OCI-LY1 (cell line): ENCODE data around the gene CNTNAP3.
"Not testable (repeated sequence)": the region's sequence is repeated elsewhere in the genome, so short reads cannot be mapped to it uniquely, and the experiment has no call there.

Source experiments
- H2AFZ ChIP-seq: fragments of 200-600 bp; sonication (generic), shearing (Covaris generic); 2 replicates; pipeline ENCODE4 v1.6.0; 2014; ENCODE audit warnings: antibody characterized with exemption, mild to moderate bottlenecking, low read length
- H3F3A ChIP-seq: fragments of 200-600 bp; sonication (generic), shearing (Covaris generic); 2 replicates; pipeline ENCODE4 v1.6.0; 2014; ENCODE audit warnings: mild to moderate bottlenecking, antibody characterized with exemption, low read length, moderate library complexity; ENCODE audit not compliant: insufficient read depth
- H3K27ac ChIP-seq: fragments of 200-600 bp; sonication (generic); 2 replicates; pipeline ENCODE4 v1.5.1; 2014; ENCODE audit warnings: low read length, mixed run types, mild to moderate bottlenecking, low read depth; ENCODE audit not compliant: poor library complexity, severe bottlenecking
- H3K27me3 ChIP-seq: fragments of 200-600 bp; sonication (generic); 2 replicates; pipeline ENCODE4 v1.6.0; 2014; ENCODE audit warnings: antibody characterized with exemption, mild to moderate bottlenecking, low read length, moderate library complexity; ENCODE audit not compliant: insufficient read depth
- H3K36me3 ChIP-seq: fragments of 200-600 bp; sonication (generic); 2 replicates; pipeline ENCODE4 v1.6.1; 2014; ENCODE audit warnings: mild to moderate bottlenecking, antibody characterized with exemption, low read length, moderate library complexity, mixed read lengths; ENCODE audit not compliant: insufficient read depth
- H3K4me1 ChIP-seq: fragments of 200-600 bp; sonication (generic); 2 replicates; pipeline ENCODE4 v1.5.1; 2014; ENCODE audit warnings: mild to moderate bottlenecking, low read length, moderate library complexity; ENCODE audit not compliant: insufficient read depth, severe bottlenecking
- H3K4me2 ChIP-seq: fragments of 200-600 bp; sonication (generic), shearing (Covaris generic); 2 replicates; pipeline ENCODE4 v1.6.1; 2014; ENCODE audit warnings: low read length
- H3K4me3 ChIP-seq: fragments of 200-600 bp; sonication (generic); 2 replicates; pipeline ENCODE4 v1.5.1; 2014; ENCODE audit warnings: low read length, low read depth, mild to moderate bottlenecking, mixed read lengths; ENCODE audit not compliant: poor library complexity, severe bottlenecking
- H3K79me2 ChIP-seq: fragments of 200-600 bp; shearing (Covaris generic); 2 replicates; pipeline ENCODE4 v1.6.1; 2016; ENCODE audit warnings: mixed run types, low read length, mixed read lengths; ENCODE audit not compliant: insufficient read depth
- H3K9ac ChIP-seq: fragments of 200-600 bp; sonication (generic), shearing (Covaris generic); 2 replicates; pipeline ENCODE4 v1.6.1; 2014; ENCODE audit warnings: mild to moderate bottlenecking, low read length, mixed read lengths
- H3K9me2 ChIP-seq: fragments of 200-600 bp; sonication (generic), shearing (Covaris generic); 2 replicates; pipeline ENCODE4 v1.6.1; 2014; ENCODE audit warnings: low read depth, mild to moderate bottlenecking, low read length, mixed read lengths
- H3K9me3 ChIP-seq: fragments of 200-600 bp; shearing (Covaris generic); 2 replicates; pipeline ENCODE4 v1.6.1; 2014; ENCODE audit warnings: low read length, mixed read lengths
- H4K20me1 ChIP-seq: fragments of 200-600 bp; sonication (generic), shearing (Covaris generic); 2 replicates; pipeline ENCODE4 v1.6.0; 2016; ENCODE audit warnings: mild to moderate bottlenecking, low read length; ENCODE audit not compliant: insufficient read depth
- CTCF ChIP-seq: fragments of 200-600 bp; sonication (generic), shearing (Covaris generic); IDR thresholded peaks from 2 replicates; pipeline ENCODE4 v1.5.1; 2017; ENCODE audit warnings: mild to moderate bottlenecking, antibody characterized with exemption, low read length, moderate library complexity, mixed read lengths
- EZH2 ChIP-seq: fragments of 200-600 bp; sonication (generic), shearing (Covaris generic); IDR thresholded peaks from 2 replicates; pipeline ENCODE4 v1.8.0; 2017; ENCODE audit warnings: borderline replicate concordance, mixed run types, mild to moderate bottlenecking, antibody characterized with exemption, low read length, moderate library complexity, mixed read lengths

CNTNAP3 gene

GRCh38 chr9:39108145-39108544 is 179.8 kb downstream of the CNTNAP3 start:
- Histone ChIP-seq H3K9ac (no peak overlapping the region), H3K4me1 (no peaks in the 10 kb centered on the region), H3K4me3 (no peak overlapping the region), H4K20me1 (no peaks in the 10 kb centered on the region), H2AFZ (no peak overlapping the region), H3K27ac (no peak overlapping the region), H3F3A (no peaks in the 10 kb centered on the region), H3K27me3 (no peaks in the 10 kb centered on the region), H3K9me3 (no peaks in the 10 kb centered on the region), H3K4me2 (no peak overlapping the region), H3K36me3 (no peaks in the 10 kb centered on the region), H3K9me2 (no peaks in the 10 kb centered on the region), H3K79me2 (no peaks in the 10 kb centered on the region)
- TF ChIP-seq EZH2 (no peak), CTCF (no peak)

- not testable (repeated sequence) for H3K4me3 ChIP-seq, H3K4me1 ChIP-seq, H3K27me3 ChIP-seq, H3K9me3 ChIP-seq, H3F3A ChIP-seq, H3K36me3 ChIP-seq, H2AFZ ChIP-seq, H3K4me2 ChIP-seq, H3K9me2 ChIP-seq, H4K20me1 ChIP-seq, H3K9ac ChIP-seq, H3K27ac ChIP-seq, H3K79me2 ChIP-seq
Measured at GRCh38 chr9:39097208-39097607, 190.8 kb downstream of the CNTNAP3 start.

- H3K4me2 ChIP-seq, H3K79me2 ChIP-seq, H3K4me1 ChIP-seq, H3K27ac ChIP-seq, H3K36me3 ChIP-seq, H2AFZ ChIP-seq, H3K9ac ChIP-seq, H3K9me3 ChIP-seq, H3F3A ChIP-seq, H3K9me2 ChIP-seq, H3K4me3 ChIP-seq, H4K20me1 ChIP-seq, H3K27me3 ChIP-seq: not testable (repeated sequence)
Measured at GRCh38 chr9:39085311-39085710, 202.7 kb downstream of the CNTNAP3 start.

GRCh38 chr9:39082574-39082973 is 205.4 kb downstream of the CNTNAP3 start:
- H3K79me2 ChIP-seq, H3K9me3 ChIP-seq, H3K9me2 ChIP-seq: not testable (repeated sequence)

GRCh38 chr9:39080081-39080480 is 207.9 kb downstream of the CNTNAP3 start:
- not testable (repeated sequence) for H3K9me3 ChIP-seq, H2AFZ ChIP-seq, H3K27me3 ChIP-seq, H3K27ac ChIP-seq, H3K4me2 ChIP-seq, H3F3A ChIP-seq, H3K4me3 ChIP-seq, H3K9me2 ChIP-seq, H3K79me2 ChIP-seq, H4K20me1 ChIP-seq, H3K36me3 ChIP-seq, H3K4me1 ChIP-seq, H3K9ac ChIP-seq

More at GRCh38 chr9:39082574-39082973, 205.4 kb downstream of the CNTNAP3 start:
- H3F3A ChIP-seq, H3K9ac ChIP-seq, H3K4me2 ChIP-seq, H3K27ac ChIP-seq, H3K36me3 ChIP-seq, H2AFZ ChIP-seq, H3K4me3 ChIP-seq, H3K4me1 ChIP-seq, H3K27me3 ChIP-seq, H4K20me1 ChIP-seq: not testable (repeated sequence)

- H3K79me2 ChIP-seq, H3K4me3 ChIP-seq, H3K4me2 ChIP-seq, H3K4me1 ChIP-seq, H3F3A ChIP-seq, H3K9me3 ChIP-seq, H3K36me3 ChIP-seq, H4K20me1 ChIP-seq, H3K27me3 ChIP-seq, H2AFZ ChIP-seq, H3K9me2 ChIP-seq, H3K9ac ChIP-seq, H3K27ac ChIP-seq: not testable (repeated sequence)
Measured at GRCh38 chr9:39078621-39079256, 209.2 kb downstream of the CNTNAP3 start.

GRCh38 chr9:39073537-39073936 is 214.4 kb downstream of the CNTNAP3 start:
- H3K9me3 ChIP-seq, H3K4me1 ChIP-seq, H4K20me1 ChIP-seq, H2AFZ ChIP-seq, H3K79me2 ChIP-seq, H3F3A ChIP-seq, H3K27ac ChIP-seq, H3K4me2 ChIP-seq, H3K9me2 ChIP-seq, H3K4me3 ChIP-seq, H3K9ac ChIP-seq, H3K27me3 ChIP-seq, H3K36me3 ChIP-seq: not testable (repeated sequence)
